ENCODE results near the gene LIMA1. TPM values are rescaled to one million over a fixed set of nuclear protein-coding genes. Genes with fewer than 3 reads are reported as not detected.

Gene LIMA1
- total RNA-seq, 2 donors from 2014 or later: 20.1 to 26.0 TPM

DNA sequence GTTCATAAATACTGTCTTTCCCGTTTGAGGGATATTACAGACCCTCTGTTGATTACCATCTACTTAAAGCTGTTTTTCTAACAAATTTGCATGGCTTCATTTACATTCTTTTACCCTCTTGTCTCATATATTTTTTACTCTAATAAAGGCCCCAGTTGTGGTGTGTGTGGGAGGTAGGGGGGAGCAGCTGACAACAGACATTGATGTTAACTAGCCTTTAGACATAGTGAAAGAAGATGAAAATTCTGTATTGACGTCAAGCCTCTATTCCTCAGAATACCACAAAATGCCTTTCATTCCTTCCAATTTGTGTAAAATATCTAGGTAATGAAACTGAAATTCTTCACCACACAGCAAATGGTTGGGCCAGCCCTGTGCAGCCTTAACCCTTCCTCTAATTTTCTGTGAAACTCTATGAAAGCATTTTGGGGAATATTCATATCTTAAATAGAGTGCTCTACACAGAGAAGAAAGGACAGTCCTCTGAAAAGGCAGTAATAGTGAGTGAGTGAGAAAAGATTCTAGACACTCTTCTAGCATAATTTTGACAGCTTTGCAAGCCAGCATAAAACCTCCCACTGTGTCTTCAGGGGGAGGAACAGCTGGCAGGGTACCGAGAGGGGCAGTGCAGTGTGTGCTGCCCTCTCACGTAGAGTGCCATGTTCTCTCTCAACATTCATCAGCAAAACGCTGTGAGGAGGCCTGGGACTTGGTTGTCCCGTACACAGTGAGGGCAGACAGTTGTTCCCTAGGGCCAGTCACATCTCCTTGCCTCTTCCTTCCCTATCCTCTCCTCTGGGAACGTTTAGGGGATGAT is 96.0 kb downstream of the LIMA1 start:
- Mint-ChIP-seq H3K27me3 (ENCODE audit: insufficient read depth) (no peaks in the 10 kb centered on the region), H3K9me3 (no peaks in the 10 kb centered on the region), H3K27ac (no peak overlapping the region), H3K36me3 (ENCODE audit: low read depth) (peaks cover 9% of the 10 kb centered on the region), H3K4me3 (no peak overlapping the region), H3K4me1 (peaks cover 2% of the 10 kb centered on the region)
- Histone ChIP-seq H3K4me3 (ENCODE audit: low read length) (no peak overlapping the region), H3K36me3 (ENCODE audit: control insufficient read depth, insufficient read depth, low read length) (peaks cover 35% of the 10 kb centered on the region), H3K4me1 (ENCODE audit: control insufficient read depth, insufficient read depth, low read length) (no peaks in the 10 kb centered on the region), H3K9me3 (ENCODE audit: control insufficient read depth, low read length) (no peaks in the 10 kb centered on the region), H3K27ac (ENCODE audit: low read depth, low read length) (no peak overlapping the region), H3K27me3 (ENCODE audit: control insufficient read depth, insufficient read depth, low read length, poor library complexity, severe bottlenecking) (no peaks in the 10 kb centered on the region), H3K9ac (ENCODE audit: extremely low read depth, low read length, poor library complexity, severe bottlenecking) (no peak overlapping the region)
- DNase-seq: no peak
- WGBS, 2 experiments (ENCODE audit: insufficient coverage in 1 of 2, insufficient read length in 1 of 2): 87 to 91% methylated on average over 3 to 6 of the region's 7 CpGs
- TF ChIP-seq, protein P1, sequence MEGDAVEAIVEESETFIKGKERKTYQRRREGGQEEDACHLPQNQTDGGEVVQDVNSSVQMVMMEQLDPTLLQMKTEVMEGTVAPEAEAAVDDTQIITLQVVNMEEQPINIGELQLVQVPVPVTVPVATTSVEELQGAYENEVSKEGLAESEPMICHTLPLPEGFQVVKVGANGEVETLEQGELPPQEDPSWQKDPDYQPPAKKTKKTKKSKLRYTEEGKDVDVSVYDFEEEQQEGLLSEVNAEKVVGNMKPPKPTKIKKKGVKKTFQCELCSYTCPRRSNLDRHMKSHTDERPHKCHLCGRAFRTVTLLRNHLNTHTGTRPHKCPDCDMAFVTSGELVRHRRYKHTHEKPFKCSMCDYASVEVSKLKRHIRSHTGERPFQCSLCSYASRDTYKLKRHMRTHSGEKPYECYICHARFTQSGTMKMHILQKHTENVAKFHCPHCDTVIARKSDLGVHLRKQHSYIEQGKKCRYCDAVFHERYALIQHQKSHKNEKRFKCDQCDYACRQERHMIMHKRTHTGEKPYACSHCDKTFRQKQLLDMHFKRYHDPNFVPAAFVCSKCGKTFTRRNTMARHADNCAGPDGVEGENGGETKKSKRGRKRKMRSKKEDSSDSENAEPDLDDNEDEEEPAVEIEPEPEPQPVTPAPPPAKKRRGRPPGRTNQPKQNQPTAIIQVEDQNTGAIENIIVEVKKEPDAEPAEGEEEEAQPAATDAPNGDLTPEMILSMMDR (conservative IDR thresholded peaks at IDR 0.05): no peak

DNA sequence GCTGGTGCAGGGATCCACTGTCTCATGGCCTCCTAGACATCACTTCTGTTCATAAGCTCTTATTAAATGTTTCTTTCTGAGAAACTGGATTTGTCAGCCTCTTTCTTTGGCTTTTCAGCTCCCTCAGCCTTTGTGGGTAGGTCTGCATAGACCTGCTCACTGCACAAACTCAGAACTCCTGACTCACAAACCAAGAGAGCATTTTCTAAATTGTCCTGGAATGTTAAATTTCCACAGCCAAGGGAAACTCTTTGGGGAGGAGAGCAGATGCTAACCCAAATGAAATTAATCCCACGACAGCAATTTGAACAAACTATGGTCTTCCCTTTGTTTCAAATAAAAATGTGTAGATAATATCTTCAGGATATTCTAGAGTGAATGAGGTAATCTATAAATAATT is 96.6 kb downstream of the LIMA1 start:
- Mint-ChIP-seq H3K27me3 (ENCODE audit: insufficient read depth) (no peaks in the 10 kb centered on the region), H3K9me3 (no peaks in the 10 kb centered on the region), H3K4me1 (peaks cover 4% of the 10 kb centered on the region), H3K36me3 (ENCODE audit: low read depth) (peaks cover 8% of the 10 kb centered on the region), H3K4me3 (no peak overlapping the region), H3K27ac (no peak overlapping the region)
- TF ChIP-seq, protein P1 (conservative IDR thresholded peaks at IDR 0.05): no peak
- H3K9ac ChIP-seq (ENCODE audit: extremely low read depth, low read length, poor library complexity, severe bottlenecking): no peak overlapping the region
- 83 to 100% methylated on average over 1 of the region's 1 CpG for WGBS, 2 experiments (ENCODE audit: insufficient coverage in 1 of 2, insufficient read length in 1 of 2)
- DNase-seq: no peak
- H3K4me1 ChIP-seq (ENCODE audit: control insufficient read depth, insufficient read depth, low read length): no peaks in the 10 kb centered on the region
- H3K36me3 ChIP-seq (ENCODE audit: control insufficient read depth, insufficient read depth, low read length): peaks cover 36% of the 10 kb centered on the region
- H3K4me3 ChIP-seq (ENCODE audit: low read length): no peak overlapping the region
- no peak overlapping the region for H3K27ac ChIP-seq (ENCODE audit: low read depth, low read length)
- H3K9me3 ChIP-seq (ENCODE audit: control insufficient read depth, low read length): no peaks in the 10 kb centered on the region
- no peaks in the 10 kb centered on the region for H3K27me3 ChIP-seq (ENCODE audit: control insufficient read depth, insufficient read depth, low read length, poor library complexity, severe bottlenecking)

DNA sequence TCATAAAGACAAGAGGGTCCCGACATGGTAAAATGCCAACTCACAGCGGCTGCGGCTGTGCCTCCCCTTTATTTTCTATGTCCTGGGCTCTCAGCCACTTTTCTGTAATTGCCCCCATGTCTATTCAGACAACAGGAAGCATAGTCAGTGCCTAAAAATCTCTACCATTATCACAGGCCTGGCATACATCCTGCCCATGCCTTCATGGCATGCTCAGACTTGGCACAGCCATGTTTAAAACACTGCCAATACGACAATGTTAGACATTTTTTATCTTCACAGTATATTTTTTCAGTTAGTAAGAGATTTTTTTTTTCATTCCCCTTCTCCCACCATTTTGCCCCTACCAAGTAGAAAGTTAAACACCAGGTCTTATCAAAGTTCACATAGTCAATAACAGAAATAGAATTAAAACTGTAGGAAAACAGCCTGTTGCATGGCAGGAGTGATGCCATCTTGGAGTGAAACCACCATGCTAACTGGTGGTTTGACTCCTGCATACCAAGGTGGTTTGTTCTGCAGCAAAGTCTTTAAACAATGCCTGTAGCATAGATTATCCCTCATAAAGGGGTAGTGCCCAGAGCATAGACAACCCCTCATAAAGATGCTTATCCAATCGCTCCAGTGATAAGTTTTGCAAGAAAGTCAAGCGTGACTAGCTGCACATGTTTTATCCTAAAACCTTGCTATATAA is 97.2 kb downstream of the LIMA1 start:
- no peak overlapping the region for H3K4me3 Mint-ChIP-seq
- TF ChIP-seq, protein P1 (conservative IDR thresholded peaks at IDR 0.05): no peak
- peaks cover 4% of the 10 kb centered on the region for H3K4me1 Mint-ChIP-seq
- no peaks in the 10 kb centered on the region for H3K27me3 ChIP-seq (ENCODE audit: control insufficient read depth, insufficient read depth, low read length, poor library complexity, severe bottlenecking)
- no peak overlapping the region for H3K27ac Mint-ChIP-seq
- H3K27me3 Mint-ChIP-seq (ENCODE audit: insufficient read depth): no peaks in the 10 kb centered on the region
- no peak overlapping the region for H3K9ac ChIP-seq (ENCODE audit: extremely low read depth, low read length, poor library complexity, severe bottlenecking)
- no peaks in the 10 kb centered on the region for H3K9me3 Mint-ChIP-seq
- DNase-seq: no peak
- H3K27ac ChIP-seq (ENCODE audit: low read depth, low read length): no peak overlapping the region
- H3K9me3 ChIP-seq (ENCODE audit: control insufficient read depth, low read length): no peaks in the 10 kb centered on the region
- H3K36me3 ChIP-seq (ENCODE audit: control insufficient read depth, insufficient read depth, low read length): peaks cover 41% of the 10 kb centered on the region
- H3K36me3 Mint-ChIP-seq (ENCODE audit: low read depth): peaks cover 10% of the 10 kb centered on the region
- no peak overlapping the region for H3K4me3 ChIP-seq (ENCODE audit: low read length)
- no peaks in the 10 kb centered on the region for H3K4me1 ChIP-seq (ENCODE audit: control insufficient read depth, insufficient read depth, low read length)
- WGBS, 2 experiments (ENCODE audit: insufficient coverage in 1 of 2, insufficient read length in 1 of 2): 93 to 95% methylated on average over 5 to 6 of the region's 6 CpGs
